GM08714 (cell line): ENCODE results near the gene ABR.
"Not testable (repeated sequence)": the region's sequence is repeated elsewhere in the genome, so short reads cannot be mapped to it uniquely, and the experiment has no call there.

Experiments
- H3K4me3 ChIP-seq: fragments of 200-500 bp; sonication (Bioruptor generic); 2 replicates; pipeline ENCODE4 v1.5.1; 2014; ENCODE audit warnings: mild to moderate bottlenecking, low read length, inconsistent platforms
- ZNF274 ChIP-seq: IDR thresholded peaks from 2 replicates; pipeline ENCODE4 v1.6.1; 2012; ENCODE audit warnings: mild to moderate bottlenecking, low read depth, low read length

The ABR gene

GRCh38 chr17:1116602-1117001 is 63.2 kb downstream of the ABR start:
- TF ChIP-seq ZNF274, result no peak
- H3K4me3 ChIP-seq, result no peak overlapping the region

GRCh38 chr17:1112875-1113274 is 66.9 kb downstream of the ABR start:
- no peak overlapping the region for H3K4me3 ChIP-seq
- TF ChIP-seq ZNF274, result no peak

DNA sequence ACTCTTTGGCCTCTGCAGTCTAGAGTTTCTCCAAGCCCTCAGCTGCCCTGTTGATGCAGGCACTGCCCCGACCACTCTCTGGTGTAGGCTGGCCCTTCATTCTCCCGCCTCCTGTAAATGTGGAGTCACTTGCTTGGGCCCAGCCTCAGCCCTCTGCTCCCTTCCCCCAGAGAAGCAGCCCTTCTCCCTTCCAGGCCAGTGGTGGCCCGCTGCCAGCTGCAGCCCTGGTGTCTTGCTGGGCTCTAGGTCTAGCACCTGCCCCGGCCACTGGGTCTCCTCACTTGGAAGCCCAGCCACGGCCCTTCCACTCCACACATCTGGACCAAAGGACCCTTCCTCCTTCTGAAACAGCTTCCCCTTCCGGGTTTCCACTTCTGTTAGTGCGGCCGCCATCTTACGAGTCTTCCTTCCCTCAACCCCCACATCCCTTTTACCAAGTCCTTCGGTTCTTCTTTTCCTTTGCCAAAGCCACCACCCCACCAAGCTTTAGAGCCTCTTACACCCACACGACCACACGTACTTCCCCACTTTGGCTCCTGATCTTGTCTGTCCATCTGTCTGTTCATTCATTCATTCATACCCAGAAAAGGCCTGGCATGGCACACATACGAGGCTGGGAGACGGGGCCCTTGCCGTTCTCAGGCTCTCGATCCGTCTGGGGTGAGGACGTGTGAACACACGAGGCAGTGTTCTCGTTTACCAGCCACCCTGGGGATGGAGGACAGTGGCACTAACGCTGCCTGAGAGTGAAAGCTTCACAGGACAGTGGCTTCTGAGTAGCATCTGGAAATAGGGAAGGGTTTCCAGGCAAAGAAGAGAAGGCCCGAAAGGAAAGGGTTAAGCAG is 68.0 kb downstream of the ABR start:
- no peak overlapping the region for H3K4me3 ChIP-seq
- TF ChIP-seq ZNF274, result no peak

DNA sequence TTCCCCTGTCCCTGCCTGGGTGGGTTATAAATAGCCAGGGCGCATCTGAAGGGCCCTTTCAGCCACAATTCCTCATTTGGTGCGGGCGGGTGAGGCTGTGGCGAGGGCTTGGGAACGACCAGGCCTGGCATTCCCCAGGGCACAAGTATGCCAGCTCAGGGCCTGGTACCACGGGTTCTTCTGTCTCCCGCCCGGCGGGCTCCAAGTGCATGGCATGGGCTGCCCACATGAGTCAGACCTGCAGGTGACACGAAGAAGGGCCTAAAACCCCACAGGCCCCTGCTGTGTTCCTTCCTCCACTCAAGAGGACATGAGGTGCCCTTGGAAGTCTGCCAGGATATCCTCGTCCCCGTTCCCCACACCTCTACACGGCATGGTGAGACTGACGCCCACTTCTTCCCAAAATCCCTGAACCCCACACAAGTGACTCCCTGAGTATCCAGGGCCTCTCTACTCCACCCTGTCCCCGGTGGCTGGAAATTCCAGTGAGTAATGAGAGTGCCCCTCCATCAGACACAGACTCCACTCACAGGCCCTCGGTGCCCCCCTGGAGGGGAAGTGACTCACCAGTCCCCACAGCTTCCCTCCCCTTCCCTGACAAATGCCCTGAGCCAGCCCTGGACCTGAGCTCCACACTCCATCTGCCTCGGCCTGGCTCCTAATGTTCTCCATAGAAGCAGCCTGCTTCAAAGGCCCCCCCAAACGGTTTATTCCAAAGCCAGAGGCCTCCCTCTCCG is 68.8 kb downstream of the ABR start:
- no peak for TF ChIP-seq ZNF274
- H3K4me3 ChIP-seq, result no peak overlapping the region

DNA sequence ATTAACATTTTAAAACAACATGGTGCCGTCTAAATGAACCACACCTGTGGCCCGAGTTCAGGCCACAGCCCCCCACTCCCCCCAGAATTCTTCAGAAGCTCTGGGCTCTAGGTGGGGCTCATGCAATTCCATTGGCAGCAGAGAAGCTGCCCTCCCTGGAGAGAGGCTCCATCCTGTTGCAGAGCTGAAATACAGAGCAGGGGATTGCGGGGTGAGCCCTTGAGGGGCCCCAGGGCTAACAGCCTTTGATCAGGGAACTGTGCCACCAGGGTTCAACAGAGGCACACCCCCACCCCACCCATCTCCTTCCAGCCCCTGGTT is 69.3 kb downstream of the ABR start:
- no peak overlapping the region for H3K4me3 ChIP-seq
- TF ChIP-seq ZNF274, result no peak

DNA sequence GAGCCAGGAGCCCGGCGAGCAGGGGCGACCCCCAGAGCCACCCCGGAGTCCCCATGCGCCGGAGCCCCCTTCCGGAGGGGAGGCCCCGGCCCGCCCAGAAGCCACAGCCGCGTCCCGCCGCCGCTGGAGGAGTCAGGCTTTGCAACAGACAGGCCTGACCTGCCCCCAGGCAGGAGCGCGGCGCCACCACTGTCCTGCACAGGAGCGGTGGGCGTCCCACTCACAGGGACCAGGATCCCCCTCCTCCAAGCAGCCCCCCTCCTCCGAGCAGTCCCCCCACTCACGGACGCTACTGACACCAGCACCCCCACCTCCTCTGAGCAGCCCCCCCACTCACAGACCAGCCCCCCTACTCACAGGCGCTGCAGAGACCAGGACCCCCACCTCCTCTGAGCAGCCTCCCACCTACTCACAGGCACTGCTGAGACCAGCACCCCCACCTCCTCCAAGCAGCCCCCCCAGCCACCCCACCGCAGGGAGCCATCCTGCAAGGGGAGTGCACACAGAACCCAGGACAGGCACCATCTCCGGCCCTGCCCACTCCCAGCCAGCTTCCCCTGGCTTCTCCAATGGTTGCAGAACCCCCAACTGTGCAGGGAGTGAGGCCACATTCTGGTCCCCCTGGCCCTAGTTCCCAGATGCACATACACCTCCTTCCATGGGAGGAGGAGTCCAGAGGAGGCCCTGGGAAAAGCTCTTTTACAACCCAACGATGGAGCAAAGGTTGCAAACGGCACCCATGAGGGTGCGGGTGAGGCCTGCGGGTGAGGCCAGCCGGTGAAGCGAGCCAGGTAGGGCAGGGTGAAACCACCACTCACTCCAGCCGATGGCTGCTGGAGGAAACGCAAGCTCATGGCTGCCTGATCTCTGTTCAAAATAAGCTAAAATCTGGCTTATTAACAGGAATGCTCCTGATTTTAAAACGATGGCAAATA is 69.9 kb downstream of the ABR start:
- peak overlapping the region; percentile 75; the same call in 1 of the 2 replicates for H3K4me3 ChIP-seq
- no peak for TF ChIP-seq ZNF274

DNA sequence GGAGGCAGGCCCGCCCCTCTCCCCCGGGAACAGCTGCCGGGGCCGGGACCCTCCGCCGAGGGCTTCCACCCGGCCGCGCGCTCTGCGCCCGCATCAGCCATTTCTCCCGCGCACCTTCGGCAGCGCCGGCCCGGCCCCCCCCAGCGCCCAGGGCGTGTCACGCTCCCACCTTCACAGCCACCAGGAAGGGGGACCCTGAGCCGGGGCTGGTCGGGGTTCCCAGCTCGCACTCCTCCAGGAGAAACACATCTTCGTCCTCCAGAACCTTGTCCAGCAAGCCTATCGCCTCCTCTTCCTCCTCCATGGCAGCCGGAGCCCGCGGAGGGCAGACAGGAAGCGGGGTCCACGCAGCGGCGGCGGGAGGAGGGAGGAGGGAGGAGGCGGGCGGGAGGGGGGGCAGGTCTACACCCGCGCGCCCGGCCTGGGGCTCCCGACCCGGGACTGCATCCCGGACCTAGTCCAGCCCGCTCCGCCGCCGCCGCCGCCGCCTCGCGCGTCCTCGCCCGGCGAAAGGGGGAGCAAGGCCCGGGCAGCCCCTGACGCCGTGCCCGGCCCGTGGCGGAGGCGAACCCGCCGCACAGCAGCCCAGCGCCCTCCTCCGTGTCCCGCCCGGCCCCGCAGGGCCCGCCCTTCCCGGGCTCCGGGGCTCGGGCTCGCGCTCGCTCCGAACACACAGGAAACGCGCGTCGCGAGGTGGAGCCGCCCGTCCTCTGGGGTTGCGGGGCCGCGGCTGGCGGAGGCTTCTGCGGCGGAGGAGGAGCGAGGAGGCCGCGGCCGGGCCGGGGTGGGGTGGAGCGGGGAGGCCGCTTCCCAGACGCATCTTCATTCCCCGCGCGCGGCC is 70.8 kb downstream of the ABR start:
- H3K4me3 ChIP-seq, result peak overlapping the region; percentile 75
- no peak for TF ChIP-seq ZNF274

DNA sequence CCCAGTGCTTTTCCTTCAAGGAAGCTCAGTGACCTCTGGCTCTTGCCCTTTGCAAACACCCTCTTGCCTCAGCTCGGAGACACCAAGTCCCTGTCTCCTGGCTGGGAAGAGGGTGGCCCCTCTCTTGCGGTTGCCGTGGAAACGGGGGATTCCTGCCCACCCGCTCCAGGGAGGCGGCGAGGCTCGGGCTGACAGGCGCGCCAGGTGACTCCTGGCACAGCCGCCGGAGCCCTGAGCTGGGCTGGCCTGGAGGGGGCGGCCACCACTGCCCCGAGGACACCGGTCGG is 71.4 kb downstream of the ABR start:
- TF ChIP-seq ZNF274, result no peak
- peak overlapping the region; percentile 75 for H3K4me3 ChIP-seq

- H3K4me3 ChIP-seq, result peak overlapping the region; percentile 75; the same call in 1 of the 2 replicates
- no peak for TF ChIP-seq ZNF274
Measured at GRCh38 chr17:1107777-1108477, 71.9 kb downstream of the ABR start.

- no peak for TF ChIP-seq ZNF274
- H3K4me3 ChIP-seq, result no peak overlapping the region
Measured at GRCh38 chr17:1107083-1107776, 72.6 kb downstream of the ABR start.

DNA sequence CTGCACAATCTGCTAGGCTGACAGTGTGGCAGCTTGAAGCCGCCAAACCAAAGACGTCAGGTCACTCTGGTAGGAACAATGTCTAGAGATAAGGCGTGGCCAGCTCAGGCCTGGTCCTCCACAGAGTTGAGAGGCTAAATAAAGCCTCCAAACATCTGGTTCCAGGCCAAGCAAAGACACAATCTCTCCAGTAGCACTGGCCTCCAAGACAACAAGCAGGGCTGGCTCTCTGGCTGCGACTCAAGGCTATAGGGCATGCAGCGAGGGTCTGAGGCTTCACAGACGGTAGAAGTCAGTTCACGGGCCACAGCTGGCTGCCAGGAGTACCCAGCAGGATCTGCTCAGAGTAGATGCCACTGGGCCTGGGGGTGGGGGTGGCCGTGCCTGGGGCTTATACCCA is 75.6 kb downstream of the ABR start:
- no peak for TF ChIP-seq ZNF274
- H3K4me3 ChIP-seq, result no peak overlapping the region

DNA sequence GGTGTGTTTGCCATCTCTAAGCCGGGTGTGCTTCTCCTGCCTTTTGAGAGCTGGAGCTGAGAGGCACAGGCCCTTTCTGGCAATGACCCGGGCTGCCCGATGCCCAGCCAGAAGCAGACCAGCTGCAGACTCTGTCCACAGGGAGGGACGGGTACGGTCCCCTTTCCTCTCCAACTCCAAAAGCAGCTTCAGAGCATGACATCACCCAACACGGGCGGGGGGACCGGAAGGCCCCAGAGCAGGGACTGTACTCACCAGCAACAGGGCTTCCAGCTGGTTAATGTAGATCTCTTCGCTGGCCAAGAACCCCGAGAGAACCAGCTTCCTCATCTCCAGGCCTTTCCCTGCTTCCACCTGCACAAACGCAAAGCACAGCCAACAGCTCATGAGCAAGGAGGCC is 79.4 kb downstream of the ABR start:
- TF ChIP-seq ZNF274, result no peak
- no peak overlapping the region for H3K4me3 ChIP-seq

DNA sequence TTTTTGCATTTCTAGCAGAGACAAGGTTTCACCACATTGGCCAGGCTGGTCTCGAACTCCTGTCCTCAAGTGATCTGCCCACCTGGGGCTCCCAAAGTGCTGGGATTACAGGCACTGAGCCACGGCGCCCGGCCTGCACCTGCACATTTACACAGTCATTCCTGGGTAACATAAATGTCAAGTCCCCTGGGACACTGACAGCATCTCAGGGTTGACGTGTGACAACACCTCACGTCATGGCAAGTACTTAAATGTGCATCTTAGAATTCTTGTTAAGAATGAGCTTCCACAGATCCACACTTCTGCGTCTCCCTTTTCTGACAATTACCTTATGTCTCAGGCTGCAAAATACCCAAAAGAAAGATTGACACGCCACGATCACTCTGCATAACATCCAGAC is 80.5 kb downstream of the ABR start:
- TF ChIP-seq ZNF274, result no peak

DNA sequence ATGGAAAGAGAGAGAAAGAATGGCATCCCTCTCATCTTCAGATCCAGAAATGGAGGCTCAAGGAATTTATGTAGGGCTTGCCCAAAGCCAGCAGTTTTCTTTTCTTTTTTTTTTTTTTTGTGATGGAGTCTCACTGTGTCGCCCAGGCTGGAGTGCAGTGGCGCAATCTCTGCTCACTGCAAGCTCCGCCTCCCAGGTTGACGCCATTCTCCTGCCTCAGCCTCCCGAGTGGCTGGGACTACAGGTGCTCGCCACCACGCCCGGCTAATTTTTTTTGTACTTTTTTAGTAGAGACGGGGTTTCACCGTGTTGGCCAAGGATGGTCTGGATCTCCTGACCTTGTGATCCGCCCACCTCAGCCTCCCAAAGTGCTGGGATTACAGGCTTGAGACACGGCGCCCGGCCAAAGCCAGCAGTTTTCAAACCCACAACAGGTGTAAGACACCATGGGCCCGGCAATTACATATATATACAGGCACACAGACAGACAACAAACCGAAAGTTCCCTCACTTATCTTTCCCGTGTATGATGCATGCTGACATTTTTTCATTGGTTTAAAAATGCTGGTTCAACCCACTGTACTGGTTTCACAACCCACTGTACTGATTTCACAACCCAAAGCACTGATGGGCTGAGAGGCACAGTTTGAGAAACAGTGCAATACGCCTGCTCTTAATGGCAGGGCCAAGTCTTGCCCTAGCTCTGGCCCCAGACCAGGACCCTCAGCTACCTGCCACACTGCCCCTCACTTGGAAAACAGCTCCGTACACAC is 81.6 kb downstream of the ABR start:
- not testable (repeated sequence) for H3K4me3 ChIP-seq

More for the DNA sequence above, 80.5 kb downstream of the ABR start:
- H3K4me3 ChIP-seq, result no peak overlapping the region
